ENCODE results near the gene NLGN2.
"Not testable (repeated sequence)": the region's sequence is repeated elsewhere in the genome, so short reads cannot be mapped to it uniquely, and the experiment has no call there.

NLGN2 gene

GRCh38 chr17:7407485-7408251 is at the start of gene NLGN2:
Gene NLGN2 (plus strand): TSS chr17:7407845. CDS start chr17:7408256, 411 bp downstream.
- DNase-seq, result no peak

GRCh38 chr17:7361906-7362305 is 45.7 kb upstream of the NLGN2 start:
- DNase-seq, result no peak

GRCh38 chr17:7363311-7363710 is 44.3 kb upstream of the NLGN2 start:
- no peak for DNase-seq

DNA sequence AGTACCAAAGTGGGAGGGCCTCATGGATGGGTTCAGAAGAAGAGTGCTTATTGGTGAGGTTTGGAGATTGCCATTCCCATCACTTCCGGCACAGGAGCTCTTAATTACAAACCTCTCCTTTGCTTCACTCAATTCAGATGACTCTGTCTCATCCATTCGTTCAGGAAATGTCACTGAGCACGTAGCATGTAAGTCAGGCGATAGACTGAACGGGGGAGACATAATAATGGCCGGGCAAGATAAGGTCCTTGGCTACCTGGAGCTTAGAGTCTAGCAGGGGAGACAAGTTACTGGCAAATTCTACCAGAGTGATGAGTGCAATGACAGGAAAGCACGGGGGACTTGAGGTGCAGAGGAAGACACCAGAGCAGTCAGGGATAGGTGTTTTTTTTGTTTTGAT is 41.7 kb upstream of the NLGN2 start:
- not testable (repeated sequence) for DNase-seq

GRCh38 chr17:7367083-7367482 is 40.6 kb upstream of the NLGN2 start:
- no peak for DNase-seq

GRCh38 chr17:7367918-7368598 is 39.6 kb upstream of the NLGN2 start:
- no peak for DNase-seq

GRCh38 chr17:7368599-7368994 is 39.0 kb upstream of the NLGN2 start:
- DNase-seq, result not testable (repeated sequence)

DNA sequence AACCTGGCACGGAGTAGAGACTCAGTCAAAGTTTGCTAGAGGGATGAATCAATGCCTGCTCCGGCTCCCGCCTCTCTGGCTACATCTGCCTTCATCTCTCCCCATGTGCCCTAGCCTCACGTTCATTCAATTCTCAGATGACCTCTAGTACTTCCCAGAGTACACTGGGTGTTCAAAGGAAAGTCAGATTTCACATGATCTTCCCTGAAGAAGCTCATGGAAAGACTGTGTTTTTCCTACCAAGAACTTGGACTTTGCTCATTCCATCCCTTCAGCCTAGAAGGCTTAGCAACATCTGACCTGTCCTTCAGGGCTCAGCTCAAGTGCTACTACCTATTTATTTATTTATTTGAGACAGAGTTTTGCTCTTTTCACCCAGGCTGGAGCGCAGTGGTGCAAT is 37.8 kb upstream of the NLGN2 start:
- no peak for DNase-seq

DNA sequence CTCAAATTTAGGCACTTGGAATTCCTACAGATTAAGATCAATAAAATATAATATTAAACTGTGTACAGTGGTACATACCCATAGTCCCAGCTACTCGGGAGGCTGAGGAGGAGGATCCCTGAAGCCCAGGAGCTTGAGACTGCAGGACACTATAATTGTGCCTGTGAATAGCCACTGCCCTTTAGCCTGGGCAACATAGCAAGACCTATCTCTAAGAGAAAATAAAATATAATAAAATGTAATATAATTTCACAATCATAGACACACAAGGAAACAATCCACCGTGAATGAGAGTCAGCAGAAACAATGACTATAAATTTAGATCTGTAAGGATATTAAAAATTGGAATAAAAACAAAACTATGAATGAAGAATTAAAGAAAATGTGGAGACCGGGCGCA is 36.8 kb upstream of the NLGN2 start:
- DNase-seq, result no peak

DNA sequence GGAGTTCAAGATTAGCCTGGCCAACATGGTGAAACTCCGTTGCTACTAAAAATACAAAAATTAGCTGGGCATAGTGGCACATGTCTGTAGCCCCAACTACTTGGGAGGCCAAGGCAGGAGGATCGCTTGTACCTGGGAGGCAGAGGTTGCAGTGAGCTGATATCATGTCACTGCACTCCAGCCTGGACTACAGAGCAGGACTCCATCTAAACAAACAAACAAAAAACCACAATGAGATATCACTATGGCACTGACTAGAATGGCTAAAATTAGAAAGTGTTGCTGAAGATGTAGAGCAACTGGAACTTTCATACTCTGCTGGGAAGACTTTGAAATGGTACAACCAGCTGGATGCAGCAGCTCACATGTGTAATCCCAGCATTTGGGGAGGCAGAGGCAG is 33.3 kb upstream of the NLGN2 start:
- no peak for DNase-seq

- DNase-seq, result no peak
Observed at GRCh38 chr17:7379134-7379533, 28.5 kb upstream of the NLGN2 start.

DNA sequence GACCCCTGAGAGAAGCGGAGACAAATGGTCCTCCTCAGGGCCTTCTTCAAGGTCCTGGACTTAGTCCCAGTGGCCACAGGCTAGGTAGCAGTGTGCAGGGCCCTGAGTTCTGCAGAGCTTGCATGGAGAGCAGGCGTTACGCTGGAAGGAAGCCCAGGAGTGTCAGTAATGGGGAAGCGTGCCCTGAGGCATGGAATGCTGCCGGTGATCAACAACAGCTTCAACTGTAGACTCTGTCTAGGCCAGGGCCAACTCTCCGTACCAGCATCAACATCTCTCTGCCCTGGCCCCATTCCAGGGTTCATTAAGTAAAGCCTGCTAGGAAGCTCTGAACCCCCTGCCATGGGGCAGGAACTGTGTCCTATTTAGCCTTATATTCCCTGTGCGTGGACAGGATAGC is 27.3 kb upstream of the NLGN2 start:
- DNase-seq, result no peak

GRCh38 chr17:7380855-7381683 is 26.6 kb upstream of the NLGN2 start, which contains the start of gene TNK1:
Gene TNK1 (plus strand): TSS chr17:7381089. CDS start chr17:7382927, 1,838 bp downstream.
- no peak for DNase-seq

DNA sequence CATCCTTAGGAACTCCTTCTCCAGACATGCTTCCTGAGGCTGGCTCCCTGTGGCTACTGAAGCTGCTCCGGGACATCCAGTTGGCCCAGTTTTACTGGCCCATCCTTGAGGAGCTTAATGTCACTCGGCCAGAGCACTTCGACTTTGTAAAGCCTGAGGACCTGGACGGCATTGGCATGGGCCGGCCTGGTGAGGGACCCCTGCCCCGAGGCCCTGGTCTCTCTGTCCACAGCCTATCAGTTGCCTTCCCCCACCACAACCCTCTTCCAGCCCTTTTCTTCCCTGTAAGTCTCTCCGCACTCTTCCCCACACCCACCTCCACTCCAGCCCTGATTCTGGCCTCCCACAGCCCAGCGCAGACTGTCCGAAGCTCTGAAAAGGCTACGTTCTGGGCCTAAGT is 24.7 kb upstream of the NLGN2 start:
- no peak for DNase-seq

- DNase-seq, result no peak
Observed at GRCh38 chr17:7383371-7383741, 24.3 kb upstream of the NLGN2 start.

- peak; percentile 84 for DNase-seq
Observed at GRCh38 chr17:7383742-7384488, 23.7 kb upstream of the NLGN2 start.

GRCh38 chr17:7384489-7385081 is 23.1 kb upstream of the NLGN2 start:
- no peak for DNase-seq

GRCh38 chr17:7388856-7389255 is 18.8 kb upstream of the NLGN2 start:
- no peak for DNase-seq

- no peak for DNase-seq
Observed at GRCh38 chr17:7389924-7390910, 17.4 kb upstream of the NLGN2 start.

GRCh38 chr17:7391307-7391706 is 16.3 kb upstream of the NLGN2 start:
- DNase-seq, result no peak

All from activated CD4-positive, alpha-beta T cell treated with anti-CD3 and anti-CD28 coated beads, Interleukin-10, Interleukin-2, amounts not matched to agents 100 ng/mL and 50 ng/mL, durations not matched to agents 16 hours and 8 hours (primary cell).